LNCaP clone FGC (cell line): ENCODE data around the gene PIKFYVE.
A peak's percentile ranks its signal among the peaks of the same experiment; 100 is the strongest.

ENCODE experiments used
- DNase-seq: peaks from one replicate; pipeline ENCODE4 v3.0.0-alpha.2; 2011; ENCODE audit warnings: low read depth
- H3K4me3 ChIP-seq: 2 replicates; pipeline ENCODE4 v1.5.1; 2011; ENCODE audit warnings: mild to moderate bottlenecking, low read depth, low read length, control low read depth
- TF ChIP-seq, protein P1 (sequence below): IDR thresholded peaks from 2 replicates; pipeline ENCODE4 v1.5.1; 2012; ENCODE audit warnings: mild to moderate bottlenecking; ENCODE audit not compliant: control insufficient read depth, insufficient read depth; ENCODE audit errors: extremely low read depth

PIKFYVE gene

DNA sequence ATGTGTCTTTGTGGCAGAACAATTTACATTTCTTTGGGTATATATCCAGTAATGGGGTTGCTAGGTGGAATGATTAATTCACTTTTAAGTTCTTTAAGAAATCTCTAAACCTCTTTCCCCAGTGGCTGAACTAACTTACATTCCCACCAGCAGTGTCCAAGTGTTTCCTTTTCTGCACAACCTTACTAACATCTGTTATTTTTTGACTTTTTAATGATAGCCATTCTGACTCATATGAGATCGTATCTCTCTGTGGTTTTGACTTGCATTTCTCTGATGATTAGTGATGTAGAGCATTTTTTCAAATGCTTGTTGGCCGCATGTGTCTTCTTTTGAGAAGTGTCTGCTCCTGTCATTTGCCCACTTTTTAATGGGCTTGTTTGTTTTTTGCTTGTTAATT, 97.4 kb downstream of the PIKFYVE start:
- H3K4me3 ChIP-seq, result no peak overlapping the region
- TF ChIP-seq, protein P1, sequence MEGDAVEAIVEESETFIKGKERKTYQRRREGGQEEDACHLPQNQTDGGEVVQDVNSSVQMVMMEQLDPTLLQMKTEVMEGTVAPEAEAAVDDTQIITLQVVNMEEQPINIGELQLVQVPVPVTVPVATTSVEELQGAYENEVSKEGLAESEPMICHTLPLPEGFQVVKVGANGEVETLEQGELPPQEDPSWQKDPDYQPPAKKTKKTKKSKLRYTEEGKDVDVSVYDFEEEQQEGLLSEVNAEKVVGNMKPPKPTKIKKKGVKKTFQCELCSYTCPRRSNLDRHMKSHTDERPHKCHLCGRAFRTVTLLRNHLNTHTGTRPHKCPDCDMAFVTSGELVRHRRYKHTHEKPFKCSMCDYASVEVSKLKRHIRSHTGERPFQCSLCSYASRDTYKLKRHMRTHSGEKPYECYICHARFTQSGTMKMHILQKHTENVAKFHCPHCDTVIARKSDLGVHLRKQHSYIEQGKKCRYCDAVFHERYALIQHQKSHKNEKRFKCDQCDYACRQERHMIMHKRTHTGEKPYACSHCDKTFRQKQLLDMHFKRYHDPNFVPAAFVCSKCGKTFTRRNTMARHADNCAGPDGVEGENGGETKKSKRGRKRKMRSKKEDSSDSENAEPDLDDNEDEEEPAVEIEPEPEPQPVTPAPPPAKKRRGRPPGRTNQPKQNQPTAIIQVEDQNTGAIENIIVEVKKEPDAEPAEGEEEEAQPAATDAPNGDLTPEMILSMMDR, result no peak
- DNase-seq, result no peak

DNA sequence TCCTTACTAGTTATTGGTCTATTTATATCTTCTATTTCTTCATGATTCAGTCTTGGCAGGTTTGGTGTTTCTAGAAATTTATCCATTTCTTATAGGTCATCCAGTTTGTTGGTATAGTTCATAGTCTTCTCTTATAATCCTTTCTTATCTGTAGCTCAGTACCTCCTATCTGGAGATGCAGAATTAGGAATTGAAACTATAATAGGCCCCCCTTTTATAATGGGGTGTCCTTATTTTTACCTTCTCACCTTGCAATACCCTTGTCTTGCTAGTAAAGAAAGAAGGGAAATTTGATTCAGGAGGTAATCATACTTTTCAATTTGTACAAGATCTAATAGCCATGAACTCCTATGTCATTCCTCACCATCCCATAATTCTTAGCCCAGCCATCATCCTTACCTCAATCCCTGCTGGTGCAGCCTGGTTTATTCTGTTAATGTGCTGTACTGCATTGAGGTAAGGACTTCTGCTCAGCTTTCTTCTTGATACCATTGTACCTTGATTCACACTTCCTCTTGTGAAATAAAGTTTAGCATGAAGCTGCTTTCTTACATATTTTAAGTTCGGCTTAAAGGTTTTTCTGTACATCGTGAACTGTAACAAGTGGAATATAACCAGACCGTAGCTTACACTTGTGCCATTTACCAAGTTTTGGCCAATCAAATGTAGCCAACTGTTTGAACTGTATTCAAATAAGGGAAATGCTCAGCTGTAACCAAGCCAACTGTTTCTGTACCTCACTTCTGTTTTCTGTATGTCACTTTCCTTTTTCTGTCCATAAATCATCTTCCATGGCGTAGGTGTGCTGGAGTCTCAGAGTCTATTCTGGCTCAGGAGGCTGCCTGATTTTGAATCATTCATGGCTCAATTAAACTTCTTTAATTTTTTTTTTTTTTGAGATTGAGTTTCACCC, 100.4 kb downstream of the PIKFYVE start:
- no peak for DNase-seq
- TF ChIP-seq, protein P1, result no peak
- H3K4me3 ChIP-seq, result no peak overlapping the region

DNA sequence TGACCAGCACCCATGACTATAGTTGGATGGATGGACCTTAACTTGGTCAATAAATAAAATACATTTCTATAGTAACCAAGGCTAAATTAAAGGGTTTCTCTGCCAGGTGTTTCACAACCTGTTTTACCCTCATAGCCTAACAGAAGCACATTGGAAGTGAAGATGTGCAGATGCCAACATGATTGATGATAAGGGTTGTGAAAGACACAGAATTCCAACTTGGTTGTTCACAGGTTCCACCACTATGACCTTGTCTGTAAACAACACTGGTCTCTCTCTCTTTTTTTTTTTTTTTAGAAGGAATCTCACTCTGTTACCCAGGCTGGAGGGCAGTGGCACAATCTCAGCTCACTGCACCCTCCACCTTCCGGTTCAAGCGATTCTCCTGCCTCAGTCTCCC, 103.0 kb downstream of the PIKFYVE start:
- TF ChIP-seq, protein P1, result no peak
- DNase-seq, result no peak
- H3K4me3 ChIP-seq, result no peak overlapping the region

DNA sequence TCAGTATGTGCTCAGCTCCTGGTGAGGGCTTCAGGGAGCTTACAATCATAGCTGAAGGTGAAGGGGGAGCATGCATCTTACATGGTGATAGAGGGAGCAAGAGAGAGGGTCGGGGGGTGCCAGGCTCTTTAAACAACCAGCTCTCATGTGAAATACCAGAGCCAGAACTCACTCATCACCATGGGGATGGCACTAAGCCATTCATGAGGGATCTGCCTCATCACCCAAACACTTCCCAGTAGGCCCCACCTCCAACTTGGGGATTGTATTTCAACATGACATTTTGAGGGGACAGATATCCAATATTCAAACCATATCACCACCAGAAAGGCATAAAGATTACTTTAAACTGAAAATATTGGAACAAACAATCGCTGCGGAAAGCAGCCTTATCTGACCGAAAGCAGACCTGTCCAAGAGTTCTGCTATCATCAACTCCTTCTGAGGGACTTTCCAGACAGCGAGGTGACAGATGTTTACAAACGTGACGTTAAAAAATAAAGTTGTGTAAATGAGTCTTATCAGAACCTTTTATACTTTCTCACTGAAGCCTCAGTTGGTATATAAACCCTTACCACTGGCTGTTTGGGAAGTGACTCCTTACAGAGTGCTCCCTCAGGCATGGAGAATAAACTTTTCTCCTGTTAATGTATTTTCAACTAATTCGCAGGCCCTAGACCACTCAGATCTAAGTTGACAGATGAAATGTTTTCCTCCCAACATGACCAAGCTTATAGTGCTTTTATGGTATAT, 105.0 kb downstream of the PIKFYVE start:
- H3K4me3 ChIP-seq, result no peak overlapping the region
- TF ChIP-seq, protein P1, result no peak
- no peak for DNase-seq

DNA sequence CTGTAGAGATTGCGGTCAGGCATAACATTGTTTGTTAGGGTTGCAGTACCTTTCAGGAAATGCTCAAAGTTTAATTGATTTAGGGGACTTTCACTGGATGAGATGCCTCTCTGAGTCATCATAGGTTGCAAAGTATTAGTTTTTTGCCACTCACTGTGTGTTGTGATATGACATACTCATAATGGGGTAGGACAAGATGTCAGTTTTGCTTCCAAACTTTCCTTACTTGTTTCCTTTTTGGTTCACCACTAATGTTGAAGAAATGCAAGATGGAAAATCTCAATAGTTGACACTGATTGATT, 105.5 kb downstream of the PIKFYVE start:
- TF ChIP-seq, protein P1, result no peak
- DNase-seq, result no peak
- H3K4me3 ChIP-seq, result no peak overlapping the region

DNA sequence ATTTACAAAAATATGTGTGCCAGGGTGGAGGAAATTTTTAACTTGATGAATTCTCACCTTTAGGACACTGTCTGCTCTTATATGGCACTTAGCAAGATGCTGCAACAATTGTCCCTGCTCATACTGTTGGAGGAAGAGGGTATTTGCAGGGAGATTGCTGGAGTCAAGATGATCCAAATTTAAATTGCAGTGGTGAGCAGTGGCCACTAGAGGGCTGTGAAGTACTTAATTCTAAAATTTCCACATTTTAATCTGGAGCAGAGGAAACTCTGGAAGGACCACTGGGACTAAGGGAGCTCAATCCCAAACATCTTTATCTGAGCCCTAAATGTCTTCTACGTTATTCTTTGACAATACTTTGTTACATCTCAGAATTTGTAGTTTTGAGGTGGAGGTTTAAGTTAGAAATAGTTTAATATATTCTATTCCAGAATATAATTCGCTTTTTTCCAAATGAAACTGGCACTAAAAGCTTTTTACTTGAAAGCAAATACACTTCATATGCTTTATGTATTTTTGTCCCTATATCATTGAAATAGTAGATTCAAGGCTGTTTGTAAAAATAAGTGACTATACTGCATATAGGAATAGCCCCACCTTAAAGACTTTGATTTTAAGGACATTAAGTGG, 107.5 kb downstream of the PIKFYVE start:
- H3K4me3 ChIP-seq, result no peak overlapping the region
- TF ChIP-seq, protein P1, result peak; percentile 67
- peak; percentile 17 for DNase-seq
